GM19193 (cell line): ENCODE results near the gene PIK3R2.

Experiments
- POLR2A ChIP-seq: IDR thresholded peaks from 4 replicates; pipeline ENCODE4 v1.6.1; 2011; ENCODE audit not compliant: insufficient read depth, insufficient read length; ENCODE audit errors: extremely low read depth

The PIK3R2 gene

DNA sequence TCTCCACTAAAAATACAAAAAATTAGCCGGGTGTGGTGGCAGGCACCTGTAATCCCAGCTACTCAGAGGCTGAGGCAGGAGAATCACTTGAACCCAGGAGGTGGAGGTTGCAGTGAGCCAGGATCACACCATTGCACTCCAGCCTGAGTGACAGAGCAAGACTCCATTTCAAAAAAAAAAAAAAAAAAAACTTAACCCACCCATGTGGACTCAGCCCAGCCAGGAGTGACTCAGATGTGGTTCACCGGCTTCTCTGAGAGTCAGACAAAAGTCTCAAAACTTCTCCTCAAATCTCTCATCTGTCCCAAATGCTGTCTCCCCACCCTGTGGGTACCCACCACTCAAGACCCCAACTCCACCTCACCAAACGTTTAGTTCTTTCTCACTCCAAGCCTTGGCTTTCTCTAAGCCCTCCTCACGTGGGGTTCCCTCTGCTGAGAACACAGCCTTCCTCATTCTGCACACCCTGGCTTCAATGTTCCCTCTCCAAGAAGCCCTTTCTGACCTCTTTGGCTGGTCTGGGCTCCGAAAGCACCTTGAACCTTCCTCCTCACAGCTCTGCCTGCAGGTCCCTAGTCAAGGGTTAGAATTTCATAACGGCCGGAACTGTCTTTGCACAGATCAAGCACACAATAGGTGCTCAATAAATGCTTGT lies 61.9 kb downstream of the PIK3R2 start:
- no peak for TF ChIP-seq POLR2A

DNA sequence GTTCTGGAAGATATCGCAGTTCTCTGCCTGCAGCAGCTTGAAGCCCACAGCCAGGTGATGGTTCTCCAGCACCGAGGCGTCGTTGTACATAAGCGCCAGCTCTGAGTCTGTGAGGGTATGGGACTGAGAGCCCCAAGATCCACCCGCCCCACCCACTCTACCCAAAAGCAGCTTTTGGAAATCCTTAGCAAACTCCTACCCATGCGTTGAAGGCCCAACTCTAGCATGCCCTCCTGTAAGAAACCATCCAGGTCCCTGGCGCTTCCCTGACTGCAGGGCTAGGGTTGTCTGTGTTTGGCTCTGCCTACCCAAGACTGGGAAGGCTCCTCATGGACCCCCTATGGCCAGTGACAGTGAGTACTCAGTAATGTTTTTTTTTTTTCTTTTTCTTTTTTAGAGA lies 63.8 kb downstream of the PIK3R2 start:
- no peak for TF ChIP-seq POLR2A

DNA sequence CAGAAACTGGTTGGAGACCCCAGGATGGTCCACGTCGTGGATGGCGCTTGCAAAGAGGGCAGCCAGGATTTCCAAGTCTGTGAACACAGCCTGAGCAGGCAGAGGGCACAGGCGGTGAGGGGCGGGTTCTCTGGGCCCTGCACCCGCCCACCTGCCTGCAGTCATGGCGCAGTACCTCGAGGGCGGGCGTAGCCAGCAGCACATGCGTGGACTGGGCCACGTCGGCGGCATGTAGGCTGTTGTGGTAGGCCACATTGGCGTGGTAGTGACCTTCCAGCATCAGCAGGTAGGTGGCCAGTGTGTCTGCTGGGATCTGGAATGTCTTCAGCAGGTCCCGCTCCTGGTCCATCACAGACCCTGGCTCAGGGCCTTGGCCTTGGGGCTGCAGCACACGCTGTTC lies 65.2 kb downstream of the PIK3R2 start:
- no peak for TF ChIP-seq POLR2A

DNA sequence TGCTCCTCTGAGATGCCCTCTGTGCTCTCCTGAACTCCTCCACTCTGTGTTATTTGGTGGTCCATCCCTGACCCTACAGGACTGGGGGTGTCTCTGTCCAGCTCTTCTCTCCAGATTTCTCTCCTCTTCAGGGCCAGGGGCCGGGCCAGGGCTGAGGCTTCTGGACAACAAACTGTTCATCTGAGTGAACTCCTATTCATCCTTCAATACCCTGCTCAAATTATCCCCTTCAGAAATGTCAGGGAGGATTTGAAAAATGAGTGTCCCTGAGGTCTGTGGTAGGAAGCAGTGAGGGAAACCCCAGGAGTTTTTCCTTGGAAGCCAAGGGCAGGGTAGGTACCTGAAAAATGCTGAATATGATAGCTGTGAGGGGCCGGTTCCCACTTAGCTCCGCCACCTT lies 65.6 kb downstream of the PIK3R2 start:
- TF ChIP-seq POLR2A, result no peak
